GM12891 (cell line): ENCODE measurements around the gene ATP6V0E2.

ENCODE experiments used
- DNase-seq: peaks from one replicate; pipeline ENCODE4 v3.0.0; 2011; ENCODE audit warnings: low spot score; ENCODE audit not compliant: insufficient read length
- FAIRE-seq: peaks from 2 replicates; lab custom pipeline; 2011; peaks lifted over from hg19 to GRCh38; lab: Jason Lieb, UNC
- PAX5 ChIP-seq: IDR thresholded peaks from 2 replicates; pipeline ENCODE4 v1.6.1; 2011; ENCODE audit warnings: low read length, moderate library complexity, mild to moderate bottlenecking; ENCODE audit not compliant: insufficient read depth, severe bottlenecking
- POLR2A ChIP-seq: IDR thresholded peaks from 2 replicates; pipeline ENCODE4 v1.6.1; 2011; ENCODE audit warnings: low read depth, low read length, control low read depth
- POLR2AphosphoS5 ChIP-seq: IDR thresholded peaks from 2 replicates; pipeline ENCODE4 v1.6.1; 2011; ENCODE audit warnings: low read depth, low read length, control low read depth
- POU2F2 ChIP-seq: IDR thresholded peaks from 2 replicates; pipeline ENCODE4 v1.6.1; 2011; ENCODE audit warnings: low read depth, mild to moderate bottlenecking, control low read depth, low read length, moderate library complexity
- SPI1 ChIP-seq: IDR thresholded peaks from 2 replicates; pipeline ENCODE4 v1.6.1; 2011; ENCODE audit warnings: low read depth, low read length, control low read depth
- TAF1 ChIP-seq: IDR thresholded peaks from 2 replicates; pipeline ENCODE4 v1.6.1; 2011; ENCODE audit warnings: low read depth, low read length, control low read depth

Gene ATP6V0E2

GRCh38 chr7:149870274-149870673, 3.5 kb upstream of the ATP6V0E2 start:
- FAIRE-seq (no peak), DNase-seq (no peak)
- TF ChIP-seq SPI1, result no peak
- no peak for TF ChIP-seq TAF1
- no peak for TF ChIP-seq PAX5
- TF ChIP-seq POU2F2, result no peak
- no peak for TF ChIP-seq POLR2A
- TF ChIP-seq POLR2AphosphoS5, result no peak

GRCh38 chr7:149870701-149871483, 2.9 kb upstream of the ATP6V0E2 start:
- TF ChIP-seq POU2F2 (no peak), POLR2AphosphoS5 (no peak), PAX5 (no peak), TAF1 (no peak), SPI1 (no peak), POLR2A (no peak)
- DNase-seq (no peak), FAIRE-seq (no peak)

GRCh38 chr7:149871576-149871975, 2.2 kb upstream of the ATP6V0E2 start:
- TF ChIP-seq POLR2A, result no peak
- no peak for TF ChIP-seq TAF1
- TF ChIP-seq POLR2AphosphoS5, result no peak
- TF ChIP-seq SPI1, result peak; percentile 76
- TF ChIP-seq POU2F2, result 0 out of 2 replicates have a peak, but pooled peaks have one; percentile 43
- TF ChIP-seq PAX5, result peak; percentile 54
- FAIRE-seq, result no peak
- no peak for DNase-seq

GRCh38 chr7:149872419-149873073, 1.2 kb upstream of the ATP6V0E2 start:
- FAIRE-seq, result peak; percentile 71
- TF ChIP-seq POLR2AphosphoS5, result no peak
- no peak for DNase-seq

GRCh38 chr7:149873970-149874643, 338 bp downstream of the ATP6V0E2 start:
- DNase-seq, result no peak
- peak; percentile 99 for FAIRE-seq

GRCh38 chr7:149874644-149875028, 867 bp downstream of the ATP6V0E2 start:
- peak; percentile 66 for FAIRE-seq

More at GRCh38 chr7:149873970-149874643, 338 bp downstream of the ATP6V0E2 start:
- TF ChIP-seq PAX5, result no peak
- no peak for TF ChIP-seq SPI1
- no peak for TF ChIP-seq POLR2AphosphoS5
- TF ChIP-seq POU2F2, result no peak
- no peak for TF ChIP-seq POLR2A

GRCh38 chr7:149875396-149875795, 1.6 kb downstream of the ATP6V0E2 start:
- TF ChIP-seq TAF1, result no peak
- TF ChIP-seq POLR2A, result no peak
- no peak for TF ChIP-seq SPI1
- TF ChIP-seq POLR2AphosphoS5, result no peak
- FAIRE-seq (no peak), DNase-seq (no peak)

More at GRCh38 chr7:149874644-149875028, 867 bp downstream of the ATP6V0E2 start:
- TF ChIP-seq POLR2AphosphoS5 (no peak), POLR2A (no peak), PAX5 (no peak), TAF1 (no peak), SPI1 (no peak), POU2F2 (no peak)
- DNase-seq, result no peak

GRCh38 chr7:149877890-149878522, 4.2 kb downstream of the ATP6V0E2 start:
- DNase-seq (no peak), FAIRE-seq (no peak)
- no peak for TF ChIP-seq SPI1
- TF ChIP-seq POLR2AphosphoS5, result no peak
- TF ChIP-seq POLR2A, result no peak
- TF ChIP-seq POU2F2, result no peak
- TF ChIP-seq PAX5, result no peak
- TF ChIP-seq TAF1, result no peak

GRCh38 chr7:149878523-149878921, 4.8 kb downstream of the ATP6V0E2 start:
- TF ChIP-seq POLR2AphosphoS5, result no peak
- no peak for TF ChIP-seq POLR2A
- no peak for TF ChIP-seq SPI1
- no peak for TF ChIP-seq PAX5
- FAIRE-seq (no peak), DNase-seq (no peak)
